Ramos (cell line): Measurements from ENCODE around the gene ZSCAN21.
"Not testable (repeated sequence)": the region's sequence is repeated elsewhere in the genome, so short reads cannot be mapped to it uniquely, and the experiment has no call there.

Experiments
- in situ Hi-C: fragments of 300-500 bp; cut with MboI; formaldehyde crosslinking; loops from one replicate; pipeline ENCODE4 v1.14.3; 2022; ENCODE audit warnings: low sequenced_read_pairs; ENCODE audit not compliant: unreplicated experiment

ZSCAN21 gene

DNA sequence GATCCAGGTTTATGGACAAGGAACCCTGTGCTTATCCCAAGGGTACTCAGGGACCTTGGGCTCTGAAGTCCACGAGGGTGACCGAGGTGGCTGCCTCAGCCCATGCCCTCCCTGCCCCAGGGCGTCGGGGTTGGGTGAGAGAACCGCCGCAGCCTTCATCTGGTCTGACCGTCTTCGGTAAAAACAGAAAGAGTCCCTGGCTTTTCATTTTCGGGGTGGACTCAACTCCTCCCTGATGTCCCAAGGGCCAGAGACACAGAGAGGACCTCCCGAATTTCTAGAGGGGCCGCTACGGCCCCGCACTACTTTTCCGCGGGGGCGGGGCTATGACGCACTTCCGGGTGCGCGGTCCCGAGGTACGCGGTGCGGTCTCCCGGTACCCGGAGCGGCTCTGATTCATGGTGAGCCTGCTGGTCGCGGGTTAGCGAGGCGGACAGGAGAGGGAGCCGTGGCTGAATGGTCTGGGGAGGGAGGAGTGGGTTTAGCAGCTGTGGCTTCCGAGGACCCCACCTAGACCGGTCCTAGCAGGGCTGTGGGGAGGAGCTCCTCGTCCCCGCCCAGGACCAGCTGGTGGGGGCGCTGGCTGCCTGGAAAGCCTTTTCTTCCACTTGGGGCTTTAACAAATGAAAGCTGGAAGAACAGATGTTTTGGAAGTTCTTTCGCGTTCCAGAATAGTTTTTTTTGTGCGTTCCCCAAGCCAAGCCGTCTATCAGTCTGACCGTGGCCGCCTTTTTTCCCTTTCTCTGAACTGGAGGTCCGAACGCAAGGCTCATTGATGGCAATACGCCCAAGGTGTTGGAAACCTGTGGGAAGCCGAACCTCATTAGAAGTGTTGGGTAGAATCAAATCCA, at the start of gene ZSCAN21:
Gene ZSCAN21, plus strand, starts transcription at position 334 of the 851 bp plus-strand sequence. CDS start 7,233 bp downstream, outside the sequence.
- in situ Hi-C loops, result loop anchor here (5.0 to 10.0 kb wide), 2 partner anchors 62 to 135 kb away; partner anchors contain the start of gene TRIM4

DNA sequence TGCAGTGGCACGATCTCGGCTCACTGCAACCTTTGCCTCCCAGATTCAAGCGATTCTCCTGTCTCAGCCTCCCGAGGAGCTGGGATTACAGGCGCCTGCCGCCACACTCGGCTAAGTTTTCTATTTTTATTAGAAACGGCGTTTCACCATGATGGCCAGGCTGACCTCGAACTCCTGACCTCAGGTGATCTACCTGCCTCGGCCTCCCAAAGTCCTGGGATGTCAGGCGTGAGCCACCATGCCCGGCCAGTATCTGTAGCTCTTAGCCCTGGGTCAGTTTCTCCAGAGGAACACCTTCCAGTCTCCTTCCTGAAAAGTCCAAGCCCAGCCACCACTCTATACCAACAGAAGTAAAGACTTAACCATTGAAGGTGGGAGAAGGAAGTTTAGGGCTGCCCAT, 49.3 kb upstream of the ZSCAN21 start:
- in situ Hi-C loops, result no loop called here

DNA sequence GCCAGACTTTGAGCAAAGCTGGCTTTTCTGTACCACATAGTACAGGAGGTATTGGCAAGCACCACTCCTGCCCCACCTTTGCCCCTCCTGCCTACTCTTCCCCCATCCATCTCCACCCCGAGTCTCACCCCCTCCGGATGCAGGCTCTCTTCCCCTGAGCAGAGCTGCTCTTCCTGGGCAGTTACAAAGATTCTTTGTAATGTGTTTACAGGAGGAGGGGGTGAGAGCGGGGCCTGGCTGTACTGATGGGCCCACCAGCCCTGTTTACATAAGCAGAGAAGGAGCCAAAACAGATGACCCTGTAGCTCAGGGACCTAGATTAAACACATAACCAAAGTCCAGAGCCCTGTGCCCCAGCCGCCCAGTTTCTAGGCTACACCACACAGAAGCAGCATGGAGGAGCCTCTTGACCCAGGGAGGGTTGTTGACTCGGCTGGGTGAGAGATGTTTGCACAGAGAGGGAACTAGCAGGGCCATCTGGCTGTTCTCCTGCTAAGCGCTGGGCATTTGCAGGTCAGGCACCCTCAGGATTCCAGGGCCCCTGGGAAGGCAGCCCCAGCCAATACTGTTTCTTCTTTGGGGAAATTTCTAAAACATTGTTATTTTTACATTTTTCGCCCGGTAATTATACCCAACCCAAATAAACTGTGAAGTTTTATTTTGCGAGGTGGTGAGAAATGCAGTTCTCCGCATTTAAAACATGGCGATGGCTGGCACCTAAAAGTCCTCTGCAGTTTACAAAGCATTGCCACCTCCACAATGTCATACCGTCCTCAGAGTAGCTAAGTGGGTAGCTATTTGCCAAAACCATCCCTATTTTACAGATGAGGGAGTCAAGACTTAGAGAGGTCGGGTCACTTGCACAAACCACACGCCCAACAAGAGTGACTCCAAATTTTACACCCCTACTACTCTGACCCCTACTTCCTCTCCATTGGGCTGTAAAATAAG, 45.6 kb upstream of the ZSCAN21 start:
- in situ Hi-C loops, result no loop called here

DNA sequence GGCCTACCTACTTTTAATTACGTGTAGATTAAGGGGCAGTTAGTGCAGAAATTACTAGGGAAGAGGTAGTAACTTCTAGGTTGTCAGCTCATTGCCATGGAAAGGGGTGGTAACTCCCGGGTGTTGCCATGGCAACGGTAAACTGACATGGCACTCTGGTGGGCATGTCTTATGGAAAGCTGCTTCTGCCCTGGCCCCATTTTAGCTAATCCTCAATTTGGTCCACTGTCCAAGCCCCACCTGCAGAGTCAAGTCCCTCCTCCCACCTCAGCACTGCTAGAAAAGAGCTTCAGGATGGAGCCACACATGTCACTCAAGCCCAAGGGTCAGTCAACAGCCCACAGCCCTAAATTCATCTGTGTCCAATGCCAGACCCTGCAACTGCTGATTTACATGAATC, 41.7 kb upstream of the ZSCAN21 start:
- in situ Hi-C loops, result no loop called here

DNA sequence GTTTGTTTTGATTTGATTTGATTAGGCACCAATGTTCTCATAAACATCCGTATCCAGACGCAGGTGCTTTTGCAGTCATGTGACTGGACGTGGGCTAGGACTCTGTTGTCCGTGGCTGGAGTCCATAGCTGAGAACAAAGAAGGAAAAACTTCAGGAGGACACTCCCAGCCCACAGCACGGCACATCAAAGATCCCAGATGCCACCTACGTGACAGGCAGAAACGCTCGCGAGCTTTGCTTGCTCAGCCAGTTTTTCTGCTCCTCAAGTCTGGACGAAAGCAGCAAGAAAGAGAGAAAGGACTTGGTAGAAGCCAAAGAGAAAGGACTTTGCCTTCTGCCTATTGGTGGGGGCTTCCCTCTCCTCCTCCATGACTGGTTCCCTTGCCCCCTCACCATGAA, 41.0 kb upstream of the ZSCAN21 start:
- in situ Hi-C loops, result no loop called here

DNA sequence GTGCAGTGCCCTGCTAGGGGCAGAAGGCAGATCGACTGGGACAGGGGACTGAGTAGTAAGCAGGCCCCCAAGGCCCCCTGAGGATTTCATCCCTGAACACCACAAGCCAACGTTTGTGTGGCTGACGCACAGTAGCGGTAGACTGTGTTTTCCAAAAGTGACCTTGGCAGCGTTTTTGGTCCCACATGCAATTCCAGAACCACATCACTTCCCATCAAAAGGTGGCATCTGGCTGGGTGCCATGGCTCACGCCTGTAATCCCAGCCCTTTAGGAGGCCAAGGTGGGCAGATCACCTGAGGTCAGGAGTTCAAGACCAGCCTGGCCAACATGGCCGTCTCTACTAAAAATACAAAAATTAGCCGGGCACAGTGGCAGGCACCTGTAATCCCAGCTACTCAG, 39.6 kb upstream of the ZSCAN21 start:
- in situ Hi-C loops, result not testable (repeated sequence)

DNA sequence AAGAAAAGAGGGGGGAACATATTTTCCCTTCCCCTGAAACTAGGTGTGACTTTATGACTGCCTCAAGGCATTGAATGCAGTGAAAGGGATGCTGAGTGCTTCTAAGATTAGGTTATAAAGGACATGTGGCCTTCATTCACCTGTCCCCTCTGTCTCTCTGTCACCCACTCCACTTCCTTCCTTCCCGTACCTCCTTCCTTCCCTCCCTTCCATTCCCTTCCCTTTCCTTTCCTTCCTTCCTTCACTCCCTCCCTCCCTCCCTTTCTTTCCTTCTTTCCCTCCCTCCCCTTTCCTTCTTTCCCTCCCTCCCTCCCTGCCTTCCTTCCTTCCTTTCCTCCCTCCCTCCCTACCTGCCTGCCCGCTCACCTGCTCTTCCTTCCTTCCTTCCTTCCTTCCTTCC, 38.7 kb upstream of the ZSCAN21 start:
- in situ Hi-C loops, result no loop called here

DNA sequence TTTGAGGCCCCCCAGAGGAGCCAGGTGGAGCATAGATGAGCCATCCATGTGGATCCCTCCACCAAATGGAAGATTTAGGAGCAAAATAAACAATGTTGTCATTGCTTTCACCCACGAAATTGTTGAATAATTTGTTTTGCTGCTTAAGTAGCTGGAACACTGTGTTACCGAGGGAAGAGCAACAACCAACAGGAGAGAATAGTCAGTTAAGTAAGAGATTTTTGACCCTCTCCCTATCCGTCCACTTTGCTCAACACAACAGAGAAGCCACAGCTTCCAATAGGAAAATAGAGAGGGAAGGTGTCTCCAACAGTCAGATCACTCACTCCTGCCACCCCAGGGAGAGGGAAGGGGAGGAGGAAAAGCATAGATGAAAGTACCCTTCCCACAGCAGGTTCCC, 38.1 kb upstream of the ZSCAN21 start:
- in situ Hi-C loops, result no loop called here

DNA sequence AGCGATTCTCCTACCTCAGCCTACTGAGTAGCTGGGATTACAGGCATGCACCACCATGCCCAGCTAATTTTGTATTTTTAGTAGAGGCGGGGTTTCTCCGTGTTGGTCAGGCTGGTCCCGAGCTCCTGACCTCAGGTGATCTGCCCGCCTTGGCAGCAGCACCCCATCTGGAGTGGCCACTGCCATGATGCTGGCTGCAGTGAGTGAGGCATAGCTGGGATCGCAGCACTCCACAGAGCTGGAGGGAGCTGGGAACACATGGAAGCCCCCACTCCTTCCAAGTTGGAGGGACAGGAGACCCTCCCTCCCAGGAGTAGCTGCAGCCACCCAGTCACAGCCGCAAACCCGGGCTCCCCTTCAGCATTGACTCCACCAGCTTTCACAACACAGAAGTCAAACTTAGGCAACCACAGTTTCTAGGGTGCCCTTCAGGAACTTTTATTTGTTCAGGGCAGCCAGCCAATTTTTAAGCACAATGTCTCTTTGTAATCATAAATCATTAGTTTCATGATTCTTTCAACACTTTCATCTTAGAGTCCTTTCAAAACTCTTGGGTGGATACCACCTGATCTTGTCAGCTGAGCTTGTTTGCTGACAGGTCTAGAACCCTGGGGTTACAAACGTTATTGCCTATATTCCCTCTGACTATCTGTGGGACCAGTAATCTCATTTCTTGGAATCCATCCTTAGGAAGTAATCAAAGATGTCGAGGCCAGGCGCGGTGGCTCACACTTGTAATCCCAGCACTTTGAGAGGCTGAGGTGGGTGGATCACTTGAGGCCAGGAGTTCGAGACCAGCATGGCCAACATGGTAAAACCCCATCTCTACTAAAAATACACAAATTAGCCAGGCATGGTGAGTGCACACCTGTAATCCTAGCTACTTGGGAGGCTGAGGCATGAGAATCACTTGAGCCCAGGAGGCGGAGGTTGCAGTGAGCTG, 36.9 kb upstream of the ZSCAN21 start:
- in situ Hi-C loops, result not testable (repeated sequence)

DNA sequence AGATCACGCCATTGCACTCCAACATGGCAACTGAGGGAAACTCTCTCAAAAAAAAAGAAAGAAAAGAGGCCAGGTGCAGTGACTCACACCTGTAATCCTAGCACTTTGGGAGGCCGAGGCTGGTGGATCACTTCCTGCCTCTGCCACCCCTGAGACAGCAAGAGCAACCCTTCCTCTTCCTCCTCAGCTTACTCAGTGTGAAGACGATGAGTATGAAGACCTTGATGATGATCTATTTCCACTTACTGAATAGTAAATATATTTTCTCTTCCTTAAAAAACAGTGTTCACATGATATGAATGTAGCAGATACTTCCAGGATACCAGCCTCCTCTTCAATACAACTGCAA, 36.3 kb upstream of the ZSCAN21 start:
- in situ Hi-C loops, result no loop called here

DNA sequence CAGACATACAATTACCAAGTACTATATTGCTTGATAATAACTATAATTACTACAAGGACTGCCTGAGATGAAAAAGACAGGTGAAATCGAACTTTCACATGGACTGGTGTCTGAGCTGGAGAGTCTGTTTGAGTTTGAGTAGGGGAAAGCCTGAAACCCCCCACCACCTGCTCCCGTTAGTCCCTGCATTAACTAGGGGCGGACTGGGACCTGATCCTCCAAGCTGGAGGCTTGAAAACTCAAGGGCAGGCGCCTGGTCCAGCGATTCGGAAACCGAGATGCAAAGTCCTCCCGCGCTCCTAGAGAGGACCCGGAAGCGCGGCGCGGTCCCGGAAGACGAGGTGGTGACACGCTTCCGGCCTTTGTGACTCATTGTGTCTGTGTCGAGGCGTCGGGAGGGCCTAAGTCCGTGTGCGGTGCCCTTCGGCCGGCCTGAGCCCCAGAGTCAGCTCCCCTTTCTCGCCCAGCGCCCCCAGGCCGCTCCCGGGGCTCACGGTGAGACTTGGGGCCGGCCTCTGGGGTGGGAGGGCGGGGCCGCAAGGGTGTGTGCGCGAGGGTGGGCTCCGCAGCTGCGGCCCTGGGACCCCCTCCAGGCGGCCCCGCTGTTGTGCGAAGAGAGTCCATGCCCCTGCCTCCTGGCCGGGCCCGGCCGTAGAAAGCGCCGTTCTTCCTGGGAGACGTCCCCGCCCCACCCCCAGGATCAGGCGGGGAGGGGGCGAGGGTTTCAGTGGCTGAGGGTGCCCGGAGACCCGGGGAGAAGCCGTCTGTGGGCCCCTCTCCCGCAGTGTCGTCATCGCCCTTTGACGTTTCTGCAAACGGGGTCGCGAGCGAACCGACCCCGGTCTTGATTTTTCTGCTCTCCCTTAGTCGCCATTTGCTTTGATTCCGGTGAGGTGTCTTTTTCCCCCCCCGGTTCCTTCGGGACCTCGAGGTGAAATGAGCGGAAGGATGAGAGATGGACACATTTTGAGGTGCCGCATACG, 34.1 kb upstream of the ZSCAN21 start, which contains the start of gene ZKSCAN1:
Gene ZKSCAN1, plus strand, starts transcription at position 365 of the 983 bp plus-strand sequence. CDS start 7,911 bp downstream, outside the sequence.
- in situ Hi-C loops, result no loop called here

DNA sequence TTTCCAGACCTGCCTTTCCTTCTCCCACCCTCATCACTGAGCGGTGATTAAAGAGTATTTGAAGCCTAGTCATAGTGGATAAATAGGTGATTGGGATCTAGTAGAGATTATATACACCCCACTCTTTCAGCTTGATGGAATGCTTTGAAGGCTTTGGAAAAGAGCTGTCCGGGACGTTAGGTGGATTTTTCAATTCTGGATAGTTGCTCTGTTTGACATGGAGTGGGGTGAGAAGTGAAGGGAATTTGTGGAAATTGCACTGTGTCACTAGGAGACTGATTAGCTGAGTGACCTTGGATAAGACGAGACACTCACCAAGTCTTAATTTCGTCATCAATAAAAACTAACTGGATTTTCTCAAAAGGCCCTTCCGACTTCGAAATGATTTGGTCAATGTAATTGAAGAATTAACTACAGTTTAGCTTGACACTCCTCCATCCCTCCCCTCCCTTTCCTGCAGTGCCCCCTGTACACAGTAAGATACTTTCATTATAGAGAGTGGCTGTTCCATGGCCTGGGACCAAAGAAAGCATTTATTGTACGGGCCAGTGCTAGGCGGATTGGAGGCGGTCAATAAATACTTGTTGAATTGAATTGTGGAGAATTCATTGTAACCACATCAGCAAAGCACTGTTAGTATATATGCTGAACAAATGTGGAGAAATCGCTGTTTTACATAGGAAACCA, 33.2 kb upstream of the ZSCAN21 start:
- in situ Hi-C loops, result no loop called here

DNA sequence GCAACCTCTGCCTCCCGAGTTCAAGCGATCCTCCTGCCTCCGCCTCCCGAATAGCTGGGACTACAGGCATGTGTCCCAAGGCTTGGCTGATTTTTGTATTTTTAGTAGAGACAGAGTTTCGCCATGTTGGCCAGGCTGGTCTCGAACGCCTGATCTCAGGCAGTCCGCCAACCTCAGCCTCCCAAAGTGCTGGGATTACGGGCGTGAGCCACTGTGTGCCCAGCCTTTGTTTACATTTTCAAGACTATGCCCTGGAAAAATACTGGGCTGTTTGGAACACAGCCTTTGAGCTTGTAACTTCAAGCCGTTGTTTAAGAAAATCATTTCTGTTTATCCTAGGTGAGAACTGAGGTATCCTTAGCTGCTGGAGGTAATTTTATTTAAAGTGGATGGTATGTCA, 32.3 kb upstream of the ZSCAN21 start:
- in situ Hi-C loops, result no loop called here

DNA sequence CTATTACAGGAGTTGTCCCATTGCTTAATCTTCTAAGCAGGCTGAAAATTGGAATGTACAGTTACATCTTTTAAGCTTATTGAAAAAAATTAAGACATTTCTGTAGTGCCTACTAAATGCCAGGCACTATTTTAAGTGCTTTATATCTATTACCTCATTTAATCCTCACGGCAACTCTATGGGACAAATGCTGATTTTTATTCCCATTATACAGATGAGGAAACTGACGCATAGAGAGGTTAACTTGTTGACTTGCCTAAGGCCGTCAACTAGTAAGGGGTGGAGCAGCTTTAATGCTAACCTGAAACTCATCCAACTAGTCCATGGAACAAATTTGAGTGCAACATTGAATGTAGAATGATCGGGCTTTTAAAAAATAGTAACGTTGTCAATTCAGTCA, 31.7 kb upstream of the ZSCAN21 start:
- in situ Hi-C loops, result no loop called here

DNA sequence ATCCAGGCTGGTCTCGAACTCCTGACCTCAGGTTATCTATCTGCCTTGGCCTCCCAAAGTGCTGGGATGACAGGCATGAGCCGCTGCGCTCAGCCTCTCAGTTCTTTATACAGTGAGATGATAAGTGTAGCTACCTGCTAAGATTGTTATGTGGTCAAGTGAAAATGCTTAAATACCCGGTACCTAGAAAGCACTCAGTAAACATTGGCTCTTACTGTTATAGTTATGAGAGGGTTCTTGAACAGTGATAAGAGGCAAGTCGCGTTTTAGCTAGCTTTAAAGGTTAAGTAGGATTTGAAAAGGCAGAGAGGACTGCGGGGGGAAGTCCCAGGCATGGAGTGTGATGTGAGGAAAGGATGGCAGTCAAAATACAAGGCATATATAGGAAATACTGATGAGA, 29.7 kb upstream of the ZSCAN21 start:
- in situ Hi-C loops, result no loop called here

DNA sequence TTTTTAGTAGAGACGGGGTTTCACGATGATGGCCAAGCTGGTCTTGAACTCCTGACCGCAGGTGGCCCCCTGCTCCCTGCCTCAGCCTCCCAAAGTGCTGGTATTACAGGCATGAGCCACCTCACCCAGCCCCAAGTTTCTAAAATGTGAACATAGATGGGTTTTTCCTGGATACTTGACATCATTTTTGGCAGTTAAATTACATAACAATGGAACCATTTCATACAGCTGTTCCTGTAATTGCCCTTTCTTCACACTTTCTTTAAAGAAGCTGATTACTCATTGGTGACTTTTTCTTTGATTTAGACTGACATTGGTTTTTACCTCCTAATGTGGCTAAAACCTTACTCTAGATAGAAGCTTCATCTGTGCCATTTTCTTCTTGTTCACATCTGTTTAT, 28.3 kb upstream of the ZSCAN21 start:
- in situ Hi-C loops, result no loop called here

DNA sequence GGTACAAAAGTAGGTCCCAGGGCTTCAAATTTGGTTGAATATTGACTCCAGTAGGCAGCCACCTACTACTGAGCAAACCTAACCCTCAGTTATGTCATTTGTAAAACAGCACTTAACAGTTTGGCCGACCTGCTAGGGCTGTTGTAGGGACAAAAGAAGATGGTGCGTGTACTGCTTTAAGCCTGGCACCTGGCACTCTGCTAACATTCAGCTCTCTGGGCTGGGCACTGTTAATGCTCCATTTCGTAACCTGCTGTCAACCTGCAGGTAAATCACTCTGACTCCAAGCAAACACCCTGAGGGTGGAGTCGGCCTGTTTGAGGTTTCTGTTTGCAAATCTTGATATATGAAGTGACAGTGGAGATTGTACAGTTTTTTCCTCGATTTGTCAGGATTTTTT, 27.0 kb upstream of the ZSCAN21 start:
- in situ Hi-C loops, result no loop called here

DNA sequence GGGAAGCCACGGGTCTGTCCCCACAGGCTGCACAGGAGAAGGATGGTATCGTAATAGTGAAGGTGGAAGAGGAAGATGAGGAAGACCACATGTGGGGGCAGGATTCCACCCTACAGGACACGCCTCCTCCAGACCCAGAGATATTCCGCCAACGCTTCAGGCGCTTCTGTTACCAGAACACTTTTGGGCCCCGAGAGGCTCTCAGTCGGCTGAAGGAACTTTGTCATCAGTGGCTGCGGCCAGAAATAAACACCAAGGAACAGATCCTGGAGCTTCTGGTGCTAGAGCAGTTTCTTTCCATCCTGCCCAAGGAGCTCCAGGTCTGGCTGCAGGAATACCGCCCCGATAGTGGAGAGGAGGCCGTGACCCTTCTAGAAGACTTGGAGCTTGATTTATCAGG, 26.0 kb upstream of the ZSCAN21 start:
- in situ Hi-C loops, result no loop called here
